K562 (cell line): ENCODE results near the gene ANO2. TPM values are rescaled to one million over a fixed set of nuclear protein-coding genes. Genes with fewer than 3 reads are reported as not detected.

Experiments used
- ATAC-seq: fragments of 200-7000 bp; cut with Tn5 transposase; 3 replicates; pipeline ENCODE4 v1.9.1; 2020; ENCODE audit warnings: moderate library complexity
- BruUV-seq: library from RNA; stranded (reverse); fragments of 400-500 nt; replicated peaks from 2 replicates; lab custom pipeline; 2021; lab: Mats Ljungman, UMichigan
- CTCF ChIA-PET: fragments of 300-600 bp; formaldehyde crosslinking; extraction: SDS; loops from one replicate; lab custom pipeline; 2021; ENCODE audit warnings: low intra/inter-chr PET ratio; lab: Yijun Ruan, JAX
- POLR2A ChIA-PET: fragments of 300-600, 350-650 bp; sonication (Branson Sonifier 250); formaldehyde crosslinking; extraction: SDS; loops from one replicate; lab custom pipeline; 2021; ENCODE audit warnings: antibody characterized with exemption, inconsistent platforms; lab: Yijun Ruan, JAX
- DNase-seq, 4 experiments: peaks; one replicate each; pipeline versions ENCODE4 v3.0.0 to v3.0.0-alpha.2; 2011 to 2018; ENCODE audit warnings: low spot score in 3 of 4, mixed read lengths in 3 of 4; ENCODE audit errors: extremely low read depth in 1 of 4
- FAIRE-seq: peaks from 2 replicates; lab custom pipeline; 2011; peaks lifted over from hg19 to GRCh38; lab: Jason Lieb, UNC
- H2AFZ ChIP-seq: 2 replicates; pipeline ENCODE4 v1.6.0; 2011; ENCODE audit warnings: low read depth, low read length, control low read depth, inconsistent platforms
- H3K27ac ChIP-seq: fragments of 200-600 bp; 3 replicates; pipeline ENCODE4 v1.8.0; 2011; ENCODE audit warnings: low read depth, mild to moderate bottlenecking, control low read depth, inconsistent platforms, low read length, moderate library complexity, mixed read lengths; ENCODE audit errors: extremely low read depth
- H3K27me3 ChIP-seq, 2 experiments: fragments of 300-600 bp in 1 of 2; 2 replicates in 1 of 2; 3 replicates in 1 of 2; pipeline versions ENCODE4 v1.6.0 to v1.8.0; 2011; ENCODE audit warnings: inconsistent platforms in 2 of 2, low read length in 2 of 2, mild to moderate bottlenecking in 1 of 2, mixed read lengths in 1 of 2, moderate library complexity in 1 of 2; ENCODE audit not compliant: control insufficient read depth in 2 of 2, insufficient read depth in 2 of 2
- H3K36me3 ChIP-seq: fragments of 300-600 bp; 3 replicates; pipeline ENCODE4 v1.8.0; 2011; ENCODE audit warnings: mild to moderate bottlenecking, low read length, inconsistent platforms; ENCODE audit not compliant: control insufficient read depth, insufficient read depth
- H3K4me1 ChIP-seq, 2 experiments: fragments of 200-600 bp in 1 of 2; replicated peaks in 1 of 2; 2 replicates in 1 of 2; 3 replicates in 1 of 2; pipeline versions ENCODE4 v1.5.1 to v1.8.0; 2011; ENCODE audit warnings: inconsistent platforms in 2 of 2, low read length in 2 of 2, mild to moderate bottlenecking in 1 of 2, mixed read lengths in 1 of 2, moderate library complexity in 1 of 2; ENCODE audit not compliant: control insufficient read depth in 2 of 2, insufficient read depth in 2 of 2
- H3K4me2 ChIP-seq: 2 replicates; pipeline ENCODE4 v1.6.1; 2011; ENCODE audit warnings: low read length, control low read depth, inconsistent platforms, mixed read lengths; ENCODE audit not compliant: insufficient read depth
- H3K4me3 ChIP-seq: fragments of 200-600 bp; sonication (generic), shearing (Covaris generic); 2 replicates; pipeline ENCODE4 v1.5.1; 2016; ENCODE audit warnings: control low read depth, inconsistent platforms
- H3K79me2 ChIP-seq: fragments of 200-600 bp; 3 replicates; pipeline ENCODE4 v1.8.0; 2011; ENCODE audit warnings: low read length, inconsistent platforms; ENCODE audit not compliant: control insufficient read depth, insufficient read depth
- H3K9ac ChIP-seq, 2 experiments: 2 replicates each; pipeline versions ENCODE4 v1.6.0 to v1.6.1; 2011; ENCODE audit warnings: low read depth in 2 of 2, low read length in 2 of 2, control low read depth in 1 of 2, inconsistent platforms in 1 of 2, mild to moderate bottlenecking in 1 of 2, mixed read lengths in 1 of 2; ENCODE audit not compliant: insufficient read depth in 1 of 2
- H3K9me1 ChIP-seq: one replicate; pipeline ENCODE4 v1.6.0; 2011; ENCODE audit warnings: inconsistent platforms, mild to moderate bottlenecking, low read length, moderate library complexity; ENCODE audit not compliant: control insufficient read depth, insufficient read depth
- H3K9me3 ChIP-seq: replicated peaks from 2 replicates; pipeline ENCODE4 v1.5.1; 2011; ENCODE audit warnings: low read depth, low read length, inconsistent platforms; ENCODE audit not compliant: control insufficient read depth, insufficient read depth
- H4K20me1 ChIP-seq: replicated peaks from 2 replicates; pipeline ENCODE4 v1.6.1; 2011; ENCODE audit warnings: low read length, inconsistent platforms, mixed read lengths; ENCODE audit not compliant: control insufficient read depth, insufficient read depth
- DMBX1 ChIP-seq: fragments of 250-450 bp; sonication (Bioruptor Pico); IDR thresholded peaks from 2 replicates; pipeline ENCODE4 v1.8.0; 2022; ENCODE audit warnings: inconsistent platforms, mild to moderate bottlenecking, moderate library complexity, borderline replicate concordance
- EP400 ChIP-seq: fragments of 450-650 bp; IDR thresholded peaks from 2 replicates; pipeline ENCODE4 v1.6.1; 2017; ENCODE audit warnings: antibody characterized with exemption, mild to moderate bottlenecking, moderate library complexity
- POLR2G ChIP-seq: fragments of 200-400 bp; formaldehyde crosslinking; IDR thresholded peaks from 2 replicates; pipeline ENCODE4 v1.6.1; 2017; ENCODE audit warnings: low read depth, mild to moderate bottlenecking, antibody characterized with exemption, low read length, moderate library complexity
- TAF1 ChIP-seq: IDR thresholded peaks from 2 replicates; pipeline ENCODE4 v1.6.1; 2011; ENCODE audit warnings: mild to moderate bottlenecking, low read length, moderate library complexity; ENCODE audit not compliant: insufficient read depth, control insufficient read depth, severe bottlenecking; ENCODE audit errors: extremely low read depth
- XRCC5 ChIP-seq: fragments of 200-400 bp; formaldehyde crosslinking; IDR thresholded peaks from 2 replicates; pipeline ENCODE4 v1.6.1; 2017; ENCODE audit warnings: low read depth, mild to moderate bottlenecking, low read length
- ZC3H8 ChIP-seq: fragments of 450-650 bp; IDR thresholded peaks from 2 replicates; pipeline ENCODE4 v1.6.1; 2017
- ZNF79 ChIP-seq: fragments of 250-450 bp; sonication (Bioruptor Pico); IDR thresholded peaks from 2 replicates; pipeline ENCODE4 v1.4.0; 2020; ENCODE audit warnings: low read depth, mild to moderate bottlenecking, moderate library complexity
- WGBS: fragments of 100-300 bp; shearing (Covaris generic); methylation state at CpG from one replicate; pipeline ENCODE4 v1.1.6; 2016; ENCODE audit warnings: low coverage, mixed read lengths; ENCODE audit not compliant: insufficient coverage; ENCODE audit errors: missing lambda C conversion rate; 5-methylcytosine and 5-hydroxymethylcytosine counted together
- in situ Hi-C: fragments of 300-500 bp; cut with MboI; formaldehyde crosslinking; loops from 4 replicates; pipeline ENCODE4 v1.15.0; 2018; ENCODE audit warnings: inconsistent platforms, mixed read lengths
- intact Hi-C: fragments of 100-400 bp; cut with micrococcal nuclease; formaldehyde crosslinking; loops from 2 replicates; pipeline ENCODE4 v1.14.2; 2022
- polyA plus RNA-seq, 8 experiments: library from polyadenylated mRNA; depleted of rRNA in 4 of 8; stranded (reverse) in 5 of 8; unstranded in 3 of 8; fragments of >200 nt; fragmentation: Nextera tagmentation in 2 of 8; fragmentation: Illumina TruSeq in 1 of 8; extraction: Ambion mirVana in 2 of 8; extraction: Trizol in 1 of 8; gene quantifications; 2 replicates each; pipeline versions ENCODE4 v1.2.1 to v1.2.3, GENCODE V29; 2011 to 2014; ENCODE audit warnings: inconsistent platforms in 1 of 8, missing spikeins in 1 of 8
- total RNA-seq, 7 experiments: library from RNA; depleted of rRNA in 6 of 7; stranded (reverse); fragments of >200 nt in 6 of 7; fragmentation: Illumina TruSeq in 2 of 7; extraction: Trizol in 2 of 7; gene quantifications; 2 replicates each; pipeline versions ENCODE4 v1.2.1 to v1.2.3, GENCODE V29; 2011 to 2021; ENCODE audit warnings: low replicate concordance in 1 of 7
- TF ChIP-seq, protein P1 (sequence below): sonication (generic); formaldehyde crosslinking; IDR thresholded peaks from 2 replicates; pipeline ENCODE4 v1.8.0; 2022; ENCODE audit warnings: mild to moderate bottlenecking, missing genetic modification reagents
- TF ChIP-seq, protein P2 (sequence below): sonication (generic); formaldehyde crosslinking; IDR thresholded peaks from 2 replicates; pipeline ENCODE4 v1.8.1; 2023; ENCODE audit warnings: mild to moderate bottlenecking, missing genetic modification reagents
- TF ChIP-seq, protein P3 (sequence below): fragments of 450-650 bp; formaldehyde crosslinking; IDR thresholded peaks from 2 replicates; pipeline ENCODE4 v1.4.0; 2022; ENCODE audit warnings: missing genetic modification characterization

The ANO2 gene
- total and polyA plus RNA-seq, 9 of the 15 experiments (the other 6 are each of a cell fraction or from before 2014, with no cell fraction given) = 0.64 TPM; not detected in 8

DNA sequence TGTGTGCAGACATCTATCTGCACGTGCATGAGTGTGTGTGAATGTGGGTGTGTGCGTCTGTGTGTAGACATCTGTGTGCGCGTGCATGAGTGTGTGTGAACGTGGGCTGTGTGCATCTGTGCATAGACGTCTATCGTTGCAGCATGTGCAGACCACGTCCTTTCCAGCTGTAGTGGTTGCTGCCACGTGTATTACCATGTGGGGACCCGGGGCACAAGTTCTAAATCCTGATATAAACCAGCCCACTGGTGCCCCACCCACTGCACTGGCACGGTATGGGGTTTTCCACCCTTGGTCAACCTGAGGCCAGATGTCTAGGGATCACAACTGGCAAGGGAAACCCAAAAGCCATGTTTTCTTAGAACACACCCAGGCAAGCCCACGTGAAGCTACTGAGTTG lies 197.0 kb downstream of the ANO2 start (continued):
- TF ChIP-seq ZNF79 (no peak), XRCC5 (no peak), POLR2G (no peak), ZC3H8 (no peak), TAF1 (no peak), EP400 (no peak), DMBX1 (CRISPR knock-in tag) (no peak)
- TF ChIP-seq, protein P1, sequence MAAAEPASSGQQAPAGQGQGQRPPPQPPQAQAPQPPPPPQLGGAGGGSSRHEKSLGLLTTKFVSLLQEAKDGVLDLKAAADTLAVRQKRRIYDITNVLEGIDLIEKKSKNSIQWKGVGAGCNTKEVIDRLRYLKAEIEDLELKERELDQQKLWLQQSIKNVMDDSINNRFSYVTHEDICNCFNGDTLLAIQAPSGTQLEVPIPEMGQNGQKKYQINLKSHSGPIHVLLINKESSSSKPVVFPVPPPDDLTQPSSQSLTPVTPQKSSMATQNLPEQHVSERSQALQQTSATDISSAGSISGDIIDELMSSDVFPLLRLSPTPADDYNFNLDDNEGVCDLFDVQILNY (CRISPR knock-in tag) = no peak
- TF ChIP-seq, protein P2, sequence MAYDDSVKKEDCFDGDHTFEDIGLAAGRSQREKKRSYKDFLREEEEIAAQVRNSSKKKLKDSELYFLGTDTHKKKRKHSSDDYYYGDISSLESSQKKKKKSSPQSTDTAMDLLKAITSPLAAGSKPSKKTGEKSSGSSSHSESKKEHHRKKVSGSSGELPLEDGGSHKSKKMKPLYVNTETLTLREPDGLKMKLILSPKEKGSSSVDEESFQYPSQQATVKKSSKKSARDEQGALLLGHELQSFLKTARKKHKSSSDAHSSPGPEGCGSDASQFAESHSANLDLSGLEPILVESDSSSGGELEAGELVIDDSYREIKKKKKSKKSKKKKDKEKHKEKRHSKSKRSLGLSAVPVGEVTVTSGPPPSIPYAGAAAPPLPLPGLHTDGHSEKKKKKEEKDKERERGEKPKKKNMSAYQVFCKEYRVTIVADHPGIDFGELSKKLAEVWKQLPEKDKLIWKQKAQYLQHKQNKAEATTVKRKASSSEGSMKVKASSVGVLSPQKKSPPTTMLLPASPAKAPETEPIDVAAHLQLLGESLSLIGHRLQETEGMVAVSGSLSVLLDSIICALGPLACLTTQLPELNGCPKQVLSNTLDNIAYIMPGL (CRISPR knock-in tag) = no peak

DNA sequence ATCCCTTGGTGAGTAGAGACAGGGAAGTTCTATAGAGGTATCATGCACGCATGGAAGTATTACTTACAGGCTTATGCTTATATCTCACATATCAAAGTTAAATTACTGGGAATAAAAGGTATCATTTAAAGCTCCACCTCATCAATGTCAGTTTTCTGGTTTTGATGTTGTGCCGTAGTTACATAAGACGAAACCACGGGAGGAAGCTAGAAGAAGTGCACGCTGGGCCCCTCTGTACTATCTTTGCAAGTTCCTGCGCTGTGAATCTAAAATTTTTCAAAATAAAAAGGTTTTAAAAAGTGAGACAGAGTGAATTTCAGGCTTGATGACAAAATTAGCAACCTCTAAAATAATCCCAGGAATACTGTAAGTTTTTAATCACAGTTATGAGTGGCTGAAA lies 198.1 kb downstream of the ANO2 start:
- no peak overlapping the region for H3K27ac ChIP-seq
- H4K20me1 ChIP-seq = no peaks in the 10 kb centered on the region; the same call in 1 of the 2 replicates
- POLR2A ChIA-PET = no interaction called here
- no peaks in the 10 kb centered on the region for H3K4me1 ChIP-seq
- H3K9me3 ChIP-seq = no peaks in the 10 kb centered on the region
- FAIRE-seq = no peak
- ATAC-seq = no peak
- WGBS = 8% methylated on average over 6 of the region's 6 CpGs
- peaks cover 0 to 5% of the 10 kb centered on the region in 2 experiments; a peak in 1 of 5 replicates for H3K27me3 ChIP-seq
- H2AFZ ChIP-seq = no peak overlapping the region
- no TSS peak for BruUV-seq
- H3K4me3 ChIP-seq = no peak overlapping the region
- no peaks in the 10 kb centered on the region for H3K36me3 ChIP-seq
- H3K9ac ChIP-seq = no peak overlapping the region
- no peaks in the 10 kb centered on the region for H3K79me2 ChIP-seq
- no peak for DNase-seq
- CTCF ChIA-PET = no interaction called here
- no peaks in the 10 kb centered on the region for H3K9me1 ChIP-seq
- intact Hi-C loops (no loop called here), in situ Hi-C loops (no loop called here)
- no peak overlapping the region for H3K4me2 ChIP-seq
- TF ChIP-seq, protein P3, sequence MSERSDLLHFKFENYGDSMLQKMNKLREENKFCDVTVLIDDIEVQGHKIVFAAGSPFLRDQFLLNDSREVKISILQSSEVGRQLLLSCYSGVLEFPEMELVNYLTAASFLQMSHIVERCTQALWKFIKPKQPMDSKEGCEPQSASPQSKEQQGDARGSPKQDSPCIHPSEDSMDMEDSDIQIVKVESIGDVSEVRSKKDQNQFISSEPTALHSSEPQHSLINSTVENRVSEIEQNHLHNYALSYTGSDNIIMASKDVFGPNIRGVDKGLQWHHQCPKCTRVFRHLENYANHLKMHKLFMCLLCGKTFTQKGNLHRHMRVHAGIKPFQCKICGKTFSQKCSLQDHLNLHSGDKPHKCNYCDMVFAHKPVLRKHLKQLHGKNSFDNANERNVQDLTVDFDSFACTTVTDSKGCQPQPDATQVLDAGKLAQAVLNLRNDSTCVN (CRISPR knock-in tag) = no peak
